Progenitor cell of endocrine pancreas (in vitro differentiated cells): Measurements from ENCODE around the gene LHFPL2. TPM values are rescaled to one million over a fixed set of nuclear protein-coding genes. Genes with fewer than 3 reads are reported as not detected.

Experiments used
- DNase-seq: peaks from one replicate; pipeline ENCODE4 v3.0.0; 2021; ENCODE audit warnings: low spot score; ENCODE audit not compliant: unreplicated experiment
- H3K27ac Mint-ChIP-seq: 2 replicates; pipeline ENCODE4 v1.8.0; 2021; ENCODE audit warnings: mild to moderate bottlenecking, moderate library complexity, mixed read lengths
- H3K27me3 Mint-ChIP-seq: 2 replicates; pipeline ENCODE4 v1.8.0; 2021; ENCODE audit warnings: mixed read lengths
- H3K36me3 Mint-ChIP-seq: 2 replicates; pipeline ENCODE4 v1.8.0; 2022; ENCODE audit warnings: mixed read lengths; ENCODE audit not compliant: insufficient read depth
- H3K4me1 Mint-ChIP-seq: 2 replicates; pipeline ENCODE4 v1.8.0; 2021; ENCODE audit warnings: low read depth, mixed read lengths
- H3K4me3 Mint-ChIP-seq: 2 replicates; pipeline ENCODE4 v1.8.0; 2021; ENCODE audit warnings: low read depth, mild to moderate bottlenecking, moderate library complexity, mixed read lengths
- H3K9me3 Mint-ChIP-seq: 2 replicates; pipeline ENCODE4 v1.8.0; 2021; ENCODE audit warnings: low read depth, mixed read lengths
- total RNA-seq: library from RNA; stranded (reverse); gene quantifications from 2 replicates; pipeline ENCODE4 v1.2.1, GENCODE V29; 2021
- TF ChIP-seq, protein P1 (sequence below): fragments of 200-600 bp; sonication (generic); IDR thresholded peaks from one replicate; pipeline ENCODE4 v1.5.0; 2021; ENCODE audit warnings: antibody characterized with exemption, mild to moderate bottlenecking; ENCODE audit not compliant: unreplicated experiment

LHFPL2 gene
- total RNA-seq, 1 donor from 2014 or later: 15.0 TPM

- peaks cover 2% of the 10 kb centered on the region for H3K36me3 Mint-ChIP-seq
- H3K4me1 Mint-ChIP-seq: peaks cover 43% of the 10 kb centered on the region
- peaks cover 46% of the 10 kb centered on the region for H3K27me3 Mint-ChIP-seq
- H3K4me3 Mint-ChIP-seq: peak overlapping the region; percentile 66
- peak overlapping the region; percentile 19 for H3K27ac Mint-ChIP-seq
- peak; percentile 39 for DNase-seq
- TF ChIP-seq, protein P1, sequence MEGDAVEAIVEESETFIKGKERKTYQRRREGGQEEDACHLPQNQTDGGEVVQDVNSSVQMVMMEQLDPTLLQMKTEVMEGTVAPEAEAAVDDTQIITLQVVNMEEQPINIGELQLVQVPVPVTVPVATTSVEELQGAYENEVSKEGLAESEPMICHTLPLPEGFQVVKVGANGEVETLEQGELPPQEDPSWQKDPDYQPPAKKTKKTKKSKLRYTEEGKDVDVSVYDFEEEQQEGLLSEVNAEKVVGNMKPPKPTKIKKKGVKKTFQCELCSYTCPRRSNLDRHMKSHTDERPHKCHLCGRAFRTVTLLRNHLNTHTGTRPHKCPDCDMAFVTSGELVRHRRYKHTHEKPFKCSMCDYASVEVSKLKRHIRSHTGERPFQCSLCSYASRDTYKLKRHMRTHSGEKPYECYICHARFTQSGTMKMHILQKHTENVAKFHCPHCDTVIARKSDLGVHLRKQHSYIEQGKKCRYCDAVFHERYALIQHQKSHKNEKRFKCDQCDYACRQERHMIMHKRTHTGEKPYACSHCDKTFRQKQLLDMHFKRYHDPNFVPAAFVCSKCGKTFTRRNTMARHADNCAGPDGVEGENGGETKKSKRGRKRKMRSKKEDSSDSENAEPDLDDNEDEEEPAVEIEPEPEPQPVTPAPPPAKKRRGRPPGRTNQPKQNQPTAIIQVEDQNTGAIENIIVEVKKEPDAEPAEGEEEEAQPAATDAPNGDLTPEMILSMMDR: peak; percentile 47
- H3K9me3 Mint-ChIP-seq: no peaks in the 10 kb centered on the region
Measured at GRCh38 chr5:78509884-78510769, 138.4 kb downstream of the LHFPL2 start.

DNA sequence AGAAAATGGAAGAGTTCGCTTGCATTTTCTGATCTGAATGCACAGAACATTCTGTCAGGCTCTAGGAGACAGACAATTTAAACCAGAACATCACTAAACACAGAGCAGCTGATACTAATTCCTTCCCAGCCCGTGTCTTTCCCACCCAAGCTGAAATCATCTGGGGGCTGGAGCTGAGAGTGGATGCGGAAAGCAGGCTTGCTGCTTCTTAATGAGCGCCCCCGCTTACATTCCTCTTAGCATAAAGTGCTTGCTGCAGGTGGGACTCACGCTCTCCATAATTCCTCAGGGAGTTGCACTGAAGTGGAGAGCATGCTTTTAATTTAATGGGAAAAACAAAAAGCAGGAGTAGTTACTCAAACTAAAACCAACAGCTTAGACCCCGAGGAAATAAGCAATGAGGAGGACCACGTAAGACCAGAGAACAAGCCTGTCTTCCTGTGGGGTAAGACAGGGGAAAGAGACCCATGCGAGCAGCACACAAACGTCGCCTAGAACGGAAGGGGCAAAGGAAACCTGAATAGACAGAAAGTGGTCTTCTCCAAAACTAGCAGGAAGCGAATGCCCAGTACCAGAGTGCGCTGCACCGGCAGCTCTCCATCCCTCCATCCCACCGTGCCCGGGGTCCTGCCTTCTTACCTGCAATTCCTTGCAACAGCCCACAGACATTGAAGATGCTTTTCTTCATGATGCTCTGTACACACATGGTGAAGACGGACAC, 139.3 kb downstream of the LHFPL2 start:
- H3K4me3 Mint-ChIP-seq: peak overlapping the region; percentile 37

GRCh38 chr5:78508186-78508765, 140.3 kb downstream of the LHFPL2 start:
- H3K4me1 Mint-ChIP-seq: peaks cover 56% of the 10 kb centered on the region
- peaks cover 29% of the 10 kb centered on the region for H3K27me3 Mint-ChIP-seq
- H3K27ac Mint-ChIP-seq: peak overlapping the region; percentile 16
- DNase-seq: no peak
- H3K9me3 Mint-ChIP-seq: no peaks in the 10 kb centered on the region
- TF ChIP-seq, protein P1: no peak
- peak overlapping the region; percentile 37 for H3K4me3 Mint-ChIP-seq
- no peaks in the 10 kb centered on the region for H3K36me3 Mint-ChIP-seq

More for the DNA sequence above, 139.3 kb downstream of the LHFPL2 start:
- no peaks in the 10 kb centered on the region for H3K9me3 Mint-ChIP-seq
- H3K36me3 Mint-ChIP-seq: peaks cover 2% of the 10 kb centered on the region
- no peak overlapping the region for H3K27ac Mint-ChIP-seq
- DNase-seq: no peak
- TF ChIP-seq, protein P1: no peak
- peaks cover 38% of the 10 kb centered on the region for H3K27me3 Mint-ChIP-seq
- peaks cover 52% of the 10 kb centered on the region for H3K4me1 Mint-ChIP-seq

DNA sequence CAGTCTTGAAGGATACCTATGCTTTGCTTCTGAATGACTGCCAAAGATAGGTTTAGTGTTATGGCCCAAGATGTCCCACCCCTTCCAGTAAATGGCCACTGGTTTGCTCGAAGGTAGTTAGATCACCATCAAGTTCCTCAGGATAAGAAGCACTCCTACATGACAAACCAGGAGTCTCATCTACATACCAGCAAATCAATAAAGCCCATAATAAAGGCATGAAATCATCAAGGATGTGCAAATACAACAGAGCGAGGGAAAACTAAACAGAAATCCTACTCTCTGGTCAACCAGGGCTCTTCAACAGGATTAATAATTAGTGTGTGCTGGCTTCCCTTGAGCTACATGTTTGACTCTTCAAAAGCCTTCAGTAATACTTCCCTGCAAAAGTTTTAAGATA, 141.0 kb downstream of the LHFPL2 start:
- TF ChIP-seq, protein P1: no peak
- no peak overlapping the region for H3K27ac Mint-ChIP-seq
- H3K4me3 Mint-ChIP-seq: no peak overlapping the region
- no peaks in the 10 kb centered on the region for H3K36me3 Mint-ChIP-seq
- H3K27me3 Mint-ChIP-seq: peaks cover 28% of the 10 kb centered on the region
- H3K4me1 Mint-ChIP-seq: peaks cover 56% of the 10 kb centered on the region
- DNase-seq: no peak
- no peaks in the 10 kb centered on the region for H3K9me3 Mint-ChIP-seq
